ENCODE results near the gene IL17F. TPM values are rescaled to one million over a fixed set of nuclear protein-coding genes. Genes with fewer than 3 reads are reported as not detected.
"Not testable (repeated sequence)": the region's sequence is repeated elsewhere in the genome, so short reads cannot be mapped to it uniquely, and the experiment has no call there.

The IL17F gene
- total and polyA plus RNA-seq, 8 donors = not detected

DNA sequence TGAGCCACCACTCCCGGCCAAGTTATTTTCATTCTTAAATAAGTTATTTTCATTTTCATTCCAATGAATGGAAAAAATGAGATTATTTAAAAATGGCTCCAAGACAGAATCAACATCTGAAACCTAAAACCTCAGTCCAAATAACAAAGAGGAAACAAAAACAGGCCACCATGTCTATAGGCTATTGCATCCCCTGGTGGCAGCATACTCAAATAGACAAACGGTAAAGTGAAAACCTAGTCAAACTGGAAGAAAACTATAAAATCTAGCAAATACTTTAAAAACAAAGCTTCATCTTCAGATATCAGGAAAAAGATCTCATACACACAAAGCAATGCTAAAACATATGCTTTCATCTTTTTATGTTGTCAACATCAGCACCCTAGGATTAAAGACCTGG lies 37.2 kb downstream of the IL17F start:
- no peaks in the 10 kb centered on the region for H3K36me3 ChIP-seq
- no peaks in the 10 kb centered on the region for H3K9me3 ChIP-seq
- TF ChIP-seq, protein P1, sequence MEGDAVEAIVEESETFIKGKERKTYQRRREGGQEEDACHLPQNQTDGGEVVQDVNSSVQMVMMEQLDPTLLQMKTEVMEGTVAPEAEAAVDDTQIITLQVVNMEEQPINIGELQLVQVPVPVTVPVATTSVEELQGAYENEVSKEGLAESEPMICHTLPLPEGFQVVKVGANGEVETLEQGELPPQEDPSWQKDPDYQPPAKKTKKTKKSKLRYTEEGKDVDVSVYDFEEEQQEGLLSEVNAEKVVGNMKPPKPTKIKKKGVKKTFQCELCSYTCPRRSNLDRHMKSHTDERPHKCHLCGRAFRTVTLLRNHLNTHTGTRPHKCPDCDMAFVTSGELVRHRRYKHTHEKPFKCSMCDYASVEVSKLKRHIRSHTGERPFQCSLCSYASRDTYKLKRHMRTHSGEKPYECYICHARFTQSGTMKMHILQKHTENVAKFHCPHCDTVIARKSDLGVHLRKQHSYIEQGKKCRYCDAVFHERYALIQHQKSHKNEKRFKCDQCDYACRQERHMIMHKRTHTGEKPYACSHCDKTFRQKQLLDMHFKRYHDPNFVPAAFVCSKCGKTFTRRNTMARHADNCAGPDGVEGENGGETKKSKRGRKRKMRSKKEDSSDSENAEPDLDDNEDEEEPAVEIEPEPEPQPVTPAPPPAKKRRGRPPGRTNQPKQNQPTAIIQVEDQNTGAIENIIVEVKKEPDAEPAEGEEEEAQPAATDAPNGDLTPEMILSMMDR (IDR thresholded peaks at IDR 0.05) = no peak
- no peak overlapping the region for H3K4me3 ChIP-seq
- 91 to 98% methylated on average over 2 of the region's 2 CpGs for WGBS, 2 donors
- H3K27me3 ChIP-seq = no peaks in the 10 kb centered on the region
- ATAC-seq (no peak), DNase-seq (no peak), FAIRE-seq (no peak)
- intact Hi-C loops (cut with DNase I) = no loop called here
- H3K27ac ChIP-seq = no peak overlapping the region
- no peaks in the 10 kb centered on the region for H3K4me1 ChIP-seq

DNA sequence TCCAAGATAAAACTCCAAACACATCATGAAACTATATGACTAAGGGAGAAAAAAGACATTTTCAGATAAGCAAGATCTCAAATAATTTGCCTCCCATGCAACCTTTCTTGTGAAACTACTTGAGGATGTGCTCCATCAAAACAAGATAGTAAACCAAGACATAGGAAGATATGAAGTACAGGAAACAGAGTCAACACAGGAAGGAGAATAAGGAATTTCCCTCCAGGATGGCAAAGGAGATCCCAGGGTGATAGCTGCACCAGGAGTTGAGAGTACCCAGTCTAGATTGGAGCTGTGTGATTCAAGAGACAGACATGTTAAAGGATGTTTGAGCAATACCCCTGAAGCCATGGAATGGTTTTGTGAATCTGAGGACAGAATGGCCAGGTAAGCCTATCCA lies 42.8 kb downstream of the IL17F start:
- Histone ChIP-seq H3K27ac (no peak overlapping the region), H3K4me3 (no peak overlapping the region)
- ATAC-seq = no peak

DNA sequence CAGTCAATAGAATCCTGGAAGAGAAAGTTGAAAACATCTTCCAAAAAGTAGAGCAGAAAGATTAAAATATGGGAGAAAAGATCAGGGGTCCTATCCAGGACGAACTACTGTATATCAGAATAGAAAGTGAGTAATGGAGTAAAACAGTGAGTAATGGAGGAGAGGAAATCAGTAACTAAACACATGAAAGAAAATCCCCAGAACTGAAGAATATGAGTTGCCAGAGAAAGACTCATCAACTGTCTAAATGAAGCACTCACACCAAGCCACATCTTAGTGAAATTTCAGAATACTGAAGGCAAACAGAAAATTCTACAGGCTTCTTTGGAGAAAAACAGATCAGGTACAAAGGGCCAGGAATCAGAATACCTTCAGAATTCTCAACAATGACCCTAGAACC lies 43.3 kb downstream of the IL17F start:
- FAIRE-seq = no peak
- intact Hi-C loops (cut with DNase I) = no loop called here
- ATAC-seq = no peak

More for the DNA sequence above, 42.8 kb downstream of the IL17F start:
- Histone ChIP-seq H3K27me3 (no peaks in the 10 kb centered on the region), H3K9me3 (no peaks in the 10 kb centered on the region), H3K36me3 (no peaks in the 10 kb centered on the region), H3K4me1 (no peaks in the 10 kb centered on the region)
- DNase-seq (no peak), FAIRE-seq (no peak)
- intact Hi-C loops (cut with DNase I) = no loop called here
- TF ChIP-seq, protein P1 (IDR thresholded peaks at IDR 0.05) = no peak

DNA sequence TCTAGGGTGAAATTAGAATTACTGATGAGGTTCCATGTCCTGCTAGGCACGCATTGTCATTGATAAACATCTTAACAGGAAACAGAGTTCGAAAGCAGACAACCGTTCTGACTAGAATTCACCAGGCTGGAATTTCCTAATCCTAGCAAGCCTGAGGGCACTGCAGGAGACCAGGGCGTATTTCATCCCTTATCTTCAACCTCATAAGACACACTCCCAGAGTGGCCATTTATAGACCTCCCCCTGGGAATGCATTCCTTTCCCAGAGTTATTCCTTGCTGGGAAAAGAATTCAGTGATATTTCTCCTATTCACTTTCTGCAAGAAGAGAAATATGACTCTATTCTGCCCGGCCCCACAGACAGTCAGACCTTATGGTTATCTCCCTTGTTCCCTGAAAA lies 44.2 kb downstream of the IL17F start:
- WGBS, 2 donors = 56 to 63% methylated on average over 5 of the region's 5 CpGs
- H3K9me3 ChIP-seq; intact Hi-C loops (cut with DNase I); H3K4me3 ChIP-seq; FAIRE-seq; H3K36me3 ChIP-seq; H3K4me1 ChIP-seq; DNase-seq; H3K27ac ChIP-seq; ATAC-seq; H3K27me3 ChIP-seq: not testable (repeated sequence)

More for the DNA sequence above, 43.3 kb downstream of the IL17F start:
- WGBS, 2 donors = 0 to 41% methylated on average over 1 of the region's 1 CpG
- no peak overlapping the region for H3K4me3 ChIP-seq
- H3K27me3 ChIP-seq = no peaks in the 10 kb centered on the region
- TF ChIP-seq, protein P1 (IDR thresholded peaks at IDR 0.05) = no peak
- DNase-seq = no peak
- H3K4me1 ChIP-seq = no peaks in the 10 kb centered on the region
- H3K36me3 ChIP-seq = no peaks in the 10 kb centered on the region
- no peaks in the 10 kb centered on the region for H3K9me3 ChIP-seq
- H3K27ac ChIP-seq = no peak overlapping the region

DNA sequence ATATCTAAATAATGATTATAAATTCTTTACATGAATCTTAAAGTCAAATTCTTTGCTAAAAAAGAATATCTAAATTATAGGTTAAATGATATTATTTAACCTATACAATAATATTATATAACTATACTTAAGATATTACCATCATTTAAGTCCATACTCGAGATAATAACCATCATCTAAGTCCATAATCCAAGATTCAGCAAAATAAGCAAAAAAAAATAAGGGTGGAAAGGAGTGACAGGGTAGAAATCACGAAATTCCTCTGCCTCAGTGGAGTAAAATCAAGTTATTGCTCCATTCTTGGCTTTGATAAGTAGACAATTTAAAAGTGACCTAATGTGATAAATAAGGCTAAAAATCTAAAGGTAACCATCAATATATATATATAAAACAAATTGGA lies 48.4 kb downstream of the IL17F start:
- H3K4me1 ChIP-seq = no peaks in the 10 kb centered on the region
- ATAC-seq = no peak
- DNase-seq = no peak
- intact Hi-C loops (cut with DNase I) = no loop called here
- no peak overlapping the region for H3K27ac ChIP-seq
- H3K4me3 ChIP-seq = no peak overlapping the region
- H3K27me3 ChIP-seq = no peaks in the 10 kb centered on the region
- no peak for FAIRE-seq
- TF ChIP-seq, protein P1 (IDR thresholded peaks at IDR 0.05) = no peak
- no peaks in the 10 kb centered on the region for H3K9me3 ChIP-seq
- WGBS, 2 donors = 34 to 40% methylated on average over 2 of the region's 2 CpGs
- H3K36me3 ChIP-seq = no peaks in the 10 kb centered on the region

DNA sequence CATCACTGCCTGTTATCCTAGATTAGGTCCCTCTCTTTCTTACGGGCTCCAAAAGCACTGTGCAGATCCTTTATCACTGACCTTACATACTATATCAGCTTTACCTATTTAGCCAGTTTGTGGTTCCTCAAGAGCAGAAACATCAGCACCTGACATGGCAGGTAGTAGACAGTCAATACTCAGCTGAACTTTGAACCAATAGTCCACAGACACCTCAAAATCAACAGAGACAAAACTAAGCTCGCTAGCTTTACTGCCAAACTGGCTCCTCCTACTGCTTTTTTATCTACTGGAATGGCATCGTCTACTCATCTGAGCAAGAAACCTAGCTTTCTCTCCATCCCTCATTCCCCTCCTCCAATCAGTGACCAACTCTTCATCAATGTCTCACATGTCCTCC lies 52.5 kb downstream of the IL17F start:
- Histone ChIP-seq H3K27me3 (no peaks in the 10 kb centered on the region), H3K27ac (no peak overlapping the region), H3K9me3 (no peaks in the 10 kb centered on the region), H3K36me3 (no peaks in the 10 kb centered on the region), H3K4me1 (no peaks in the 10 kb centered on the region), H3K4me3 (no peak overlapping the region)
- WGBS, 2 donors = 41 to 45% methylated on average over 3 of the region's 3 CpGs
- TF ChIP-seq, protein P1 (IDR thresholded peaks at IDR 0.05) = no peak
- ATAC-seq (no peak), DNase-seq (no peak), FAIRE-seq (no peak)
- intact Hi-C loops (cut with DNase I) = no loop called here

All from pancreas (tissue), 10 donors.